Psoas muscle (tissue), 8 donors: ENCODE results near the gene TMEM79. TPM values are rescaled to one million over a fixed set of nuclear protein-coding genes. Genes with fewer than 3 reads are reported as not detected.

Experiments used
- ATAC-seq, 4 donors: fragments of 200-7000 bp; cut with Tn5 transposase; one replicate each; pipeline ENCODE4 v1.9.1; 2020; ENCODE audit warnings: moderate library complexity in 3 of 4, mild to moderate bottlenecking in 2 of 4
- DNase-seq, 2 donors: peaks; one replicate each; pipeline ENCODE4 v3.0.0-alpha.2; 2020
- H3K27ac ChIP-seq: fragments of 200-600 bp; one replicate; pipeline ENCODE4 v1.8.0; 2022
- H3K27me3 ChIP-seq, 3 donors: fragments of 200-600 bp in 1 of 3; one replicate each; pipeline versions ENCODE4 v1.6.1 to v1.8.0; 2013 to 2022; ENCODE audit warnings: low read length in 2 of 3, mild to moderate bottlenecking in 2 of 3, moderate library complexity in 1 of 3; ENCODE audit not compliant: insufficient read depth in 3 of 3
- H3K36me3 ChIP-seq, 2 donors: fragments of 200-600 bp in 1 of 2; one replicate each; pipeline versions ENCODE4 v1.6.1 to v1.8.0; 2013 to 2022; ENCODE audit warnings: low read depth in 1 of 2, mild to moderate bottlenecking in 1 of 2, moderate library complexity in 1 of 2; ENCODE audit not compliant: insufficient read depth in 1 of 2
- H3K4me1 ChIP-seq: fragments of 200-600 bp; one replicate; pipeline ENCODE4 v1.8.0; 2022
- H3K4me3 ChIP-seq: fragments of 200-600 bp; one replicate; pipeline ENCODE4 v1.8.0; 2022; ENCODE audit warnings: mild to moderate bottlenecking
- H3K9me3 ChIP-seq: fragments of 200-600 bp; one replicate; pipeline ENCODE4 v1.8.0; 2022
- WGBS, 3 donors: extraction: QIAGEN DNeasy Blood & Tissue Kit; methylation state at CpG; one replicate each; pipeline versions ENCODE4 v1.1.6 to v1.1.7; 2013; 5-methylcytosine and 5-hydroxymethylcytosine counted together
- intact Hi-C, 2 donors: fragments of 100-400 bp; cut with DNase I; formaldehyde crosslinking; loops; one replicate each; pipeline versions ENCODE4 v1.11.0 to v1.14.2; 2022
- polyA plus RNA-seq, 3 donors: library from polyadenylated mRNA; stranded (reverse); fragments of 200-250 nt; gene quantifications; one replicate each; pipeline ENCODE4 v1.2.3, GENCODE V29; 2013
- total RNA-seq, 4 donors: library from RNA; stranded (reverse); fragmentation: NEBNext Ultra II Directional in 2 of 4; extraction: Animal tissue kit (Norgen Biotek cat#: 25700) in 2 of 4; gene quantifications; one replicate each; pipeline versions ENCODE4 v1.2.1 to v1.2.4, GENCODE V29; 2021 to 2023
- TF ChIP-seq, protein P1 (sequence below): fragments of 200-600 bp; IDR thresholded peaks from one replicate; pipeline ENCODE4 v1.8.0; 2022; ENCODE audit warnings: antibody characterized with exemption
- donor health status: healthy with polysubstance abuse.
- donor health status: DM: no; HTN: no; CAD: no; lungs with moderate emphysema.
- donor health status: Bipolar disorder and iron deficiency.
- donor health status: healthy.
- donor health status: DM: yes; HTN: yes; CAD: no.
- donor health status: DM: no; HTN: no; CAD: no.
- donor health status: DM: no; HTN: no; CAD: no.
- donor health status: DM: yes; HTN: yes; CAD: no.

The TMEM79 gene
- total and polyA plus RNA-seq, 7 donors: 0.69 to 3.6 (median 0.99) TPM

DNA sequence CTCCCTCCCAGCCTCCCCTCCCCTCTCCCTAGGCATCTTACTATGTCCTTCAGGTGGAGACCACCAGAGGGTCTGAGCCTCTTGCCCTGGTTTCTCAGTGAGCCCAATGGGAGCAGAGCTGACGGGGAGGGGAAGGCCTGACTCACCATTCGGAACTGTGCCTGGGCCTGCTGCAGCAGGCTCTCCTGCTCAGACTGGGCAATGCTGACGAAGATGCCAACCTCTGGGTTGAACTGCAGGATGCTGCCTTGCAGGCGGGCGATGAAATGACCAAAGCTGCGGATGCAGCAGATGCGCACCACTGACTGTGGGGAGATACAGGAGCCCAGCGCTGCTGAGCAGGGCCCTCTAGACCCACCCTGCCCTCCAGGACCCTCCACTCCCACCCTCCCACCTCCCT, 25.3 kb upstream of the TMEM79 start:
- no peak for DNase-seq
- Histone ChIP-seq H3K4me1 (no peaks in the 10 kb centered on the region), H3K27ac (no peak overlapping the region), H3K4me3 (no peak overlapping the region), H3K27me3 (no peaks in the 10 kb centered on the region), H3K36me3 (peaks cover 16 to 100% of the 10 kb centered on the region in 2 donors), H3K9me3 (no peaks in the 10 kb centered on the region)
- ATAC-seq: no peak
- TF ChIP-seq, protein P1, sequence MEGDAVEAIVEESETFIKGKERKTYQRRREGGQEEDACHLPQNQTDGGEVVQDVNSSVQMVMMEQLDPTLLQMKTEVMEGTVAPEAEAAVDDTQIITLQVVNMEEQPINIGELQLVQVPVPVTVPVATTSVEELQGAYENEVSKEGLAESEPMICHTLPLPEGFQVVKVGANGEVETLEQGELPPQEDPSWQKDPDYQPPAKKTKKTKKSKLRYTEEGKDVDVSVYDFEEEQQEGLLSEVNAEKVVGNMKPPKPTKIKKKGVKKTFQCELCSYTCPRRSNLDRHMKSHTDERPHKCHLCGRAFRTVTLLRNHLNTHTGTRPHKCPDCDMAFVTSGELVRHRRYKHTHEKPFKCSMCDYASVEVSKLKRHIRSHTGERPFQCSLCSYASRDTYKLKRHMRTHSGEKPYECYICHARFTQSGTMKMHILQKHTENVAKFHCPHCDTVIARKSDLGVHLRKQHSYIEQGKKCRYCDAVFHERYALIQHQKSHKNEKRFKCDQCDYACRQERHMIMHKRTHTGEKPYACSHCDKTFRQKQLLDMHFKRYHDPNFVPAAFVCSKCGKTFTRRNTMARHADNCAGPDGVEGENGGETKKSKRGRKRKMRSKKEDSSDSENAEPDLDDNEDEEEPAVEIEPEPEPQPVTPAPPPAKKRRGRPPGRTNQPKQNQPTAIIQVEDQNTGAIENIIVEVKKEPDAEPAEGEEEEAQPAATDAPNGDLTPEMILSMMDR: no peak
- intact Hi-C loops: no loop called here
- 95 to 98% (median 96%) methylated on average over 8 of the region's 8 CpGs for WGBS, 3 donors

DNA sequence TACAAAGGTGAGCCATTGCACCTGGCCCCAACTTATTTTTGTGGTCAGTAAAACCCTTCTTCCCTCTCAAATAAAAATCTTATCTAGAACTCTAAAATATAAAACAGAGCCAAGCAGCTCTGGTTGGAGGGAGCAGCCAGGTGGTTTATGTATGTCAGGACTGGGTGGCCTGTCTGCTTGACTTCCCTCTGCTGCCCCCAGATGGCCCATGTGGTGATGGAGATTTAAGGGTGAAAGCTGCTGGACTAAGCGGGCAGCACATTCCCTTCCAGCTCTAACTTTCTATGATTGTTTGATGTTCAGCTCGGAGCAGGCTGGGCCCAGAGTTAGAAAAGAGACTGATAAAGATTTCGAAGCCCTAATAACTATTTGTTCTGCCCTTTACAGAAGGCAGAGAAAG, 24.3 kb upstream of the TMEM79 start:
- intact Hi-C loops: no loop called here
- no peak overlapping the region for H3K27ac ChIP-seq
- H3K4me3 ChIP-seq: no peak overlapping the region
- peaks cover 16 to 99% of the 10 kb centered on the region in 2 donors for H3K36me3 ChIP-seq
- no peaks in the 10 kb centered on the region for H3K4me1 ChIP-seq
- ATAC-seq: no peak
- H3K27me3 ChIP-seq: no peaks in the 10 kb centered on the region
- H3K9me3 ChIP-seq: no peaks in the 10 kb centered on the region
- 71 to 76% (median 72%) methylated on average over 3 of the region's 3 CpGs for WGBS, 3 donors
- TF ChIP-seq, protein P1: no peak
- no peak for DNase-seq

DNA sequence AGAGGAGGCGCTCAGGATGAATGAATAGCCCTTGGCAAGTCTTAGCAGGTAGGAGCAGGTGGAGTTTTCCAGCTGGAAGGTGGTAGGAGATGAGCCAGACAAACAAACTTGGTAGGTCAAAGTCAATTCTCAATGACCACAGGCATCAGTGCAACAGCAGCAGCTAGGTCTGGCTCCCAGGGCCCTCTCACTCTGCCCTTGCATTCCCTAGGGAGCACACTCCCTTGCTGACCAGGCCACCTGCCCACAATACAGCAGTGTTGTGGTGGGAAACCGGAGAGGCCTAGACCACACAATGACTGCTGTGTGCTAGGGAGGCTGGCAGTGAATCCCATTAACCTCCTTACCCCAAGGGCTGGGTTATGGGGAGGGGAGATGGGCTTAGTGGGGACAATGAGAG, 23.2 kb upstream of the TMEM79 start:
- ATAC-seq: no peak
- Histone ChIP-seq H3K4me1 (no peaks in the 10 kb centered on the region), H3K27ac (no peak overlapping the region), H3K36me3 (peaks cover 16 to 98% of the 10 kb centered on the region in 2 donors), H3K9me3 (no peaks in the 10 kb centered on the region), H3K4me3 (no peak overlapping the region), H3K27me3 (no peaks in the 10 kb centered on the region)
- intact Hi-C loops: no loop called here
- TF ChIP-seq, protein P1: no peak
- WGBS, 3 donors: 77 to 97% (median 86%) methylated on average over 2 of the region's 2 CpGs
- DNase-seq: no peak

DNA sequence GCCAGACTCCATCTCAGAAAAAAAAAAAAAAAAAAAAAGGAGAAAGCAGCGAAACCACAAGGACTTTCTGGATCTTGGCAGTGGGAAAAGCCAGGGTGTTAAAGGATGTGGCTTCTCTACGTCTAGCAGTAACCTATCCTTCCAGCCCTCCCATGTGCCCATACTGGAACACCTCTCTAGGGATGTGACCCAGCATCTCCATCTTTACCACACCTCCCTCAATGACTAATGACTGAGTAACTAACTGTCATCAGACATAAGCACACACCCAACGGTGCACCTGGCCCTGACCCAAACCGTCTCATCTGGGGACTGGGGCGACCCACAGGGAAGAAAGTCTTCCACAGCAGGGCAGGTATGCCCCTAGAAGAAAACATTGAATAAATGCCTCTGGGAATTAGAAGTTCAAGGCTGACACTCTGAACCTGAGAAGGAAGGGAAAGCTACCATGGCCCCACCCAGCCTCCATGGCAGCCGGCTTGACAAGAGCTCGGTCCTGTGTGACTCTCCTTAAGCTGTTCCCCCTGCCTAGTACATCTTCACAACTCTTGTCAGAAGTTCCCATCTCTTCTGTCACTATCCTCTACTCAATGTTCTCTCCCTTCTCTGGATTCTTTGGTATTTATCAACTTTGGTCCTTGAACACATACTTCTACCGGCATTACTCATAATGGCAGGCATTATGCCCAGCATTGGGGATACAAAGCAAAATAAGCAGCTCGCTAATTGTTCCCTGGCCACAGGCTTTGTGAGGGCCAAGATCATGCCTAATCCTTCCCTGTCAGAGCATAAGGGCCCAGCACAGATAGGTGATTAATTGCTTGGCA, 21.5 kb upstream of the TMEM79 start:
- Histone ChIP-seq H3K27me3 (no peaks in the 10 kb centered on the region), H3K36me3 (peaks cover 25 to 98% of the 10 kb centered on the region in 2 donors), H3K4me3 (no peak overlapping the region), H3K4me1 (no peaks in the 10 kb centered on the region), H3K27ac (no peak overlapping the region), H3K9me3 (no peaks in the 10 kb centered on the region)
- TF ChIP-seq, protein P1: no peak
- intact Hi-C loops: no loop called here
- 82 to 87% (median 83%) methylated on average over 9 of the region's 9 CpGs for WGBS, 3 donors
- ATAC-seq (peak; percentile 36 to 64 (median 44)), DNase-seq (no peak)
